Endometrial microvascular endothelial cells (primary cell): ENCODE data around the gene KDM5B. TPM values are rescaled to one million over a fixed set of nuclear protein-coding genes. Genes with fewer than 3 reads are reported as not detected.

Experiments
- in situ Hi-C: cut with HindIII; loops from 2 replicates; pipeline ENCODE4 v1.10.0; 2017; ENCODE audit warnings: low sequenced_read_pairs, low pct_unique_long_range_greater_than_20kb; ENCODE audit errors: inconsistent ontology term
- total RNA-seq: library from RNA; depleted of rRNA; stranded (reverse); fragments of >200 nt; gene quantifications from one replicate; pipeline ENCODE4 v1.2.3, GENCODE V29; 2015; ENCODE audit errors: inconsistent ontology term

KDM5B gene
- total RNA-seq, 1 donor from 2014 or later = 35.1 TPM

DNA sequence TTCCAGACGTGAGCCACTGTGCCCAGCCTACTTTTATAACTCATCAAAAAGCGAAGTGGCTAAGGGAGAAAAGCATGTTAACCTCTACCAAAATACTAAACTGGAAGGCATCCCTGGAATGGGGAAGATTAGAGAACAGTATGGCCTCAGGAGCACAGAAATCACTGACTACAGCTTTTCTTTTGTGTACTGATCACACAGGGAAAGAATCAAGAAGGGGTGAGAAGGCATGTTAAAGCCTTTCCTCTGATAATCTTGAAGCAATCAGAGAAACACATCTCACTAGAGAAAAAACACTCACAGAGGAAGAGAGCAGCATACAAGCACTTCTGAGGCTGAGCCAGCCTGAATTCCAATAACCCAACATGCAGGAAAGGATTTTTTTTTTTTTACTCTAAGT lies 13.2 kb upstream of the KDM5B start:
- in situ Hi-C loops = no loop called here

DNA sequence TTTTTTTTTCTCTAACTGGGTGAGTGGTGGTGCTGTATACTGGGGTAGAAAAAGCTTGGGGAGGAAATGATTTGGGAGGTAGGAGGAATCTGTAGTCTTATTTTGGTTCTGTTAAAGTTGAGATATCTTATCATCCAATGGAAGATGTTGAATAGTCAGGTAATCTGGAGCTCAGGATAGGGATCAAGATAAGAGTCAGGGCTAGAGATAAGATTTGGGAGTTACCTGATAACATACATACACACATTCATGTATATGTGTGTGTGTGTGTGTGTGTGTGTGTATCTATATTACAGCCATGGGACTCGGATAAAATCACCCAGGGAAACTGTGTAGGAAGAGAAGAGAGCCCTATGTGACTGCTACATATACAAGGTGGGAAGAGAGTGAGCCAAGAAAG lies 10.6 kb upstream of the KDM5B start:
- in situ Hi-C loops = no loop called here

DNA sequence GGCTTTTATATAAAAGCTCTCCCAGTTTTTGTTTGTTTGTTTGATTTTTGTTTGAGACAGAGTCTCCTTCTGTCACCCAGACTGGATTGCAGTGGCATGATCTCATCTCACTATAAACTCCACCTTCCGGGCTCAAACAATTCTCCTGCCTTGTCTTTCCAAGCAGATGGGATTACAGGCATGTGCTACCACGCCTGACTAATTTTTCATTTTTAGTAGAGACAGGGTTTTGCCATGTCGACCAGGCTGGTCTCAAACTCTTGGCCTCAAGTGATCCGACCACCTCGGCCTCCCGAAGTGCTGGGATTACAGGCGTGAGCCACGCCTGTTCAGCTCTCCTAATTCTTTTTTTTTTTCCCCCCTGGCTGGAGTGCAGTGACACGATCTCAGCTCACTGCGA lies 6.9 kb upstream of the KDM5B start:
- in situ Hi-C loops = no loop called here

DNA sequence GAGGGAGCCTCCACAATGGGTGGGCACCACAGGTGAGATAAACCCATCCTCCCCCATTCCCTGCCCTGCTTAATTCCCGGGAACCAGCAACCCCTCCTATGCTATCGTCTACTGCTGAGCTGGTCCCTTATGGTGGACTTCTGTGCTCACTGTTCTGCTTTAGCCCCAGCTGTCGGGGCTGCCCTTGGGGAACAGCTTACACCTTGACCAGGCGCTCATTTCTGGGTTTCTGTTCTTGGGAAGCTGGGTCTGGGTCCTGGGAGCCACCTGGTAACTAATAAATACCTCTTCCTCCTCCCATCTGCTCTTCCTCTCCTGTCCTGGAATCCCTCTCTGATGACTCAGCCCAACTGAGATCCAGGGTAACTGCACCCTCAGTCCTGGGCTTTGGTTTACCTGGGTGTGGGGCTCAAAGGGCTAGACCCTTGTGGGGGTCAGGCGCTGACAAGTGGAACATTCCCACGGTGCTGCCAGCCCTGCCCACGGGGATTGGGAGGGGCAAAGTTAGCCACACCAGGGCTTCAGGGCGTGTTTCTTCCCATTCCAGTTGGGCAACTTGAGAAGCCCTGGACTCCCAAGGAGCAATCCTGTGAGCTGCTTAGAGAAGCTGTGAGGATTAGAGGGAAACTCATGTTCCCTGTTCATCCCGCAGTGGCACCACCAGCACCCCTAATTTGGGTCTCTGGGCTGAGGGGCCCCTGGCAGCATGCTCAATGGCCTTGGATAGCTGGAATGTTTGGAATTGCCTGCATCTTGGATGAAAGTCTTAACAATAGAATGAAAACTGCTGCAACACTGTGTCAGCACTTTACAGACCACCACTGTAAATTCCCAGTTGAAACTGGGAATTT lies 4.2 kb upstream of the KDM5B start:
- in situ Hi-C loops = no loop called here

DNA sequence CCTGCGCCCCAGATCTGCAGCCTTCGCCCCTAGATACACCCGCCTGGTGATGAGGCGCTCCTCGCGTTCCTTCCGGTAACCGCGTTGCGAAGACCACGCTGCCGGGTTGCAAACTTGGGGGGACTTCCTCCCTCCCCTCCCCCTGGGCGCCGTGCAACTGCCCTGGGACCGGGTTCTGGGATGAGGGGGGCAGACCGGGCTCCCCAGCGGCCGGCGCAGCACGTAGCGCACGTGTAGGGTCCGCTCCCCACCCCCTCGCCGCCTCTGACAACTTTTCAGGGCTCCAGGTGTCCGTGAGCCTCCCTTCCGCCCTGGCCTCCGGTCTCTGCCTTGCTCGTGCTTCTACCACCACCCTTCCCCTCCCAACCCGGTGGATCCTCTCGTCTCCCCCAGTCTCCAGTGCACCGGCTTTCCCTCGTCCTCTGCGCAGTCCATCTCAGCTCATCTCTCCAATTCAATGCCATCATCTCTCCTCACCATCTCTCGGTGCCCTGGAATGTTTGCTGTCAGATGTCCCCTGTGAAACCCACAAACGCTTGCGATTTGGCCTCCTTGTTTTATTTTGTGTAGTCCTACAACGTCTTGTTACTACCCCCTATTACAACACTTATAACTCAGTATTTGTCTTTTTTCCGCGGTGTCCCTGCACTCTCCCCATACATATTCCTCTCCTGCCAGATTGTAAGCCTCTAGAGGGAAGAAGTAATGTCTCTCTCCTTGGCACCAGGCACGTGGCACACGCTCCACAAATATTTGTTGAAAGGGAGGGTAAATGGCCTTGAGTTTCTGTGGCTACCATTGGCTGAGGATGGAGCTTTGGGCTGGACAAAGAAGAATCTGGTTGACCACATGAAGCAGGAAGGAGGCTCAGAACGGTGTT lies 3.3 kb upstream of the KDM5B start:
- in situ Hi-C loops = no loop called here

DNA sequence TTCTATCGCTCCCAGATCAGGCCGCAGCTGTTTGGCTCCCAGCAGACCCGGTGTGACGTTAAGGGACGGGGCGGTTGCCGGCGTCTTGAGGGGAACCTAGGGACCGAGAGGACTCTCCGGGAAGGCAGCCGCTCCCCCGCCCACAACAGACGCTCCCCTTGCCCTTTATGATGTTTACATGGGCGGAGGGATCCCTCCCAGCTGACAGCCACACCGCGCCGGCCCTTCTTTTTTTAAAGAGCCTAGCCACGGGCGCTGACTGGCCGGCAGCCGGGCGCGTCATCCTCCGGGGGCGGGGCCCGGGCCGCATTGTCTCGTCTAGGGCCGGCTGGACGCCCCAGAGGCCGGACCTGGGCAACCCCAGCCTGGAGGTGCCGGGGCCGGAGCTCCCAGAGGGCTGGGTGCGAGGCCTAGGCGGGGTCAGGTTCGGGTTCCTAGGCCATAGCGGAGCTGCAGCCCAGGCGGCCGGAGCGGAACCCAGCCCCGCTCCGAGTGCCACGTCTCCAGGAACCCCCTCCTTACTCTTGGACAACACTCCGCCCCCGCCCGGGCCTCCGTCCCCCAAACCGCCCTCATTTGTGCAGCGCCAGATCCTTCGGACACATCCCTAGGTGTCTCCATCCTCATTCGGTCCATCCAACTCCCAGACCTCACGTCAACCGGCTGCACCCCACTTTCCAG lies 2.5 kb upstream of the KDM5B start, which contains the start of gene PCAT6:
Gene PCAT6, plus strand, starts transcription at position 340 of the 681 bp plus-strand sequence.
- in situ Hi-C loops = no loop called here

DNA sequence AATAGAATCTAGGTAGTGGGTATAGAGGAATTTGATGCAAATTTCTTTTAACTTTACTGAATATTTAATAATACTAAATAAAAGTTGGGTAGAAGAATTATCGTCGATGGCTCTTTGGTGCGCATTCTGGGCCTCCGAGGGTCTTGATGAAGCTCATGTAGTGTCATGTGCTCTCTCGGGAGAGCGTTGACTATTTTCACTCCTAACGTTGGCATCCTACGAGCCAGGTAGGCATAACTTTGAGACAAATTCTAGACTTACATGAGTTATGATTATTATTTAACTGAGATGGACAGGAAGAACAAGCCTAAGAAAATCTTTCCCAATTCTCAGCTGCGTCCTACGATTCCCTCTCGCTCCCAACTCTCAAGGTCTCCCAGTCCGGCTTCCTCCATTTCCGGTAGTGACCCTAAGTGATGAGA lies 2.0 kb upstream of the KDM5B start:
- in situ Hi-C loops = no loop called here

DNA sequence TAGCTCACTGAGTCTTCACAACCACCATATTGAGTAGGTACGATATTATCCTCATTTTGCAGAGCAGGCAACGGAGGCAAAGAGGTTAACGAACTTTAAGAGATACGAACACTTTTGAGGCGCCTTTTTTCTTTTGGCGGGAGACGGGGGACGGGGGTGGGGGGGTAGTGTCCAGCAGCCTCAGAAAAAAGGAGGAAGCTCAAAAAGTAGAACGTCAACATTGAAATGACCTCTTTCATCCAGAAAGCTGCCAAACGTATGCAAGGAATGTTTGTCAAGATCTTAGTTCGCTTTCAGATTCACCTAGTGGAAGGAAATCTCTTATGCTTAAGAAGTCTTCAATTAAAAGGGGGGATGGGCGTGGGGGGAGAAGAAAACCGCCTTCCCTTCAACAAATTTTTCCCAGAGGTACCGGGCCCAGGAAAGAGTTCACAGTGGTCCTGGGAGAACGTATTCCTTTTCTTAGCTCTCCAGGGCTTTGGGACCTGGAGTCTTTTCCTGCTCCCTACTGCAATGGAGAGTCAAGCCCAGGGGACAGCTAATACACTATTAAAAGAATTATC lies 1.5 kb upstream of the KDM5B start:
- in situ Hi-C loops = no loop called here

DNA sequence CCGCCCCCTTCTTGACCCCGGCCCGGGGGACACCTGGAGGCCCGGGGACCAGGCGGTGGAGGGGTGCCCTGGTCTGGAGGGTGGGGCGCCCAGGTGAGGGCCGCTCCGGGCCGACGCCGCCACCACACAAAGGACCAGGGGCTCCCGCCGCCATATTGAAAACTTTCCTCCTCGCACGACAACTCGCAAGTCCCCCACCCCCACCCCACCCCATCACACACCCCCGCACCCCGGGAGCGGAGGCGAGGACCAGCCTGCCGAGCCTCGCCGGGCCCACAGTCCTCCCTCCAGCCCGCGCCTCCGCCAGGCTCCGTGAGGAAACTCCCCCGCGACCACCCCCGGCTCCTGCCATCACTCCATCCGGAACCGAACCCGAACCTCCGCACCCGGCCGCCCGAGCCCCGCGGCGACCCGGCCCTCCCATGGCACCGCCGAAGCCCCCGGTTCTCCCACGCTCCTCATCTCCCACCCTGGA lies 733 bp downstream of the KDM5B start:
- in situ Hi-C loops = no loop called here

DNA sequence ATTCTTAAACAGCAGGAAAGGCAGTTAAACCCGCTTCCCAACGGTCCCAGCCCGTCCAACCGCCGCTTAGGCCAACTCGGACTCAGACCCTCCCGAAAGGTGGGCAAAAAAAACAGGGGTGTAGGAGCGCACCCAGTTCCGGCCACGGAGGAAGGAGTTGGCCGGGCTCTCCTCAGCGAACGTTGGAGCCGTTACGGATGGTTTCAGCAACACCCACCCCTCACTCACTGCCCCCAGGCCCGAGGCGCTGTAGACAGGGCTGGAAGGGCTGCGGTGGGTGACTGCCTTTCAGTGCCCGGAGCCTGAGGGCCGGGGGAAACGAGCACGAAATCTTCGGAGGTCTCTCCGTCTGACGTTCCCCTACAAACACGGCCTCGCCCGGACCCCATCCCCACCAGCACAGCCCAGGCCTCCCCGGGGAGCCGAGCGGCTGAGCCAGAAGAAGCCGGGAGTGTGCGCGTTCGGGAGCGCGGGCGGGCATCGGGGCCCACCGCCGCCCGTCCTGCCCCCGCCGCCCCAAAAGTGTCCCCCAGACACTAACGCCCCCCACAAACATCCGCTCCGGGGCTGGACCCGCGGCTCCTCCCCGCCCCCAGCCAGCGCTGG lies 1.3 kb downstream of the KDM5B start:
- in situ Hi-C loops = no loop called here

DNA sequence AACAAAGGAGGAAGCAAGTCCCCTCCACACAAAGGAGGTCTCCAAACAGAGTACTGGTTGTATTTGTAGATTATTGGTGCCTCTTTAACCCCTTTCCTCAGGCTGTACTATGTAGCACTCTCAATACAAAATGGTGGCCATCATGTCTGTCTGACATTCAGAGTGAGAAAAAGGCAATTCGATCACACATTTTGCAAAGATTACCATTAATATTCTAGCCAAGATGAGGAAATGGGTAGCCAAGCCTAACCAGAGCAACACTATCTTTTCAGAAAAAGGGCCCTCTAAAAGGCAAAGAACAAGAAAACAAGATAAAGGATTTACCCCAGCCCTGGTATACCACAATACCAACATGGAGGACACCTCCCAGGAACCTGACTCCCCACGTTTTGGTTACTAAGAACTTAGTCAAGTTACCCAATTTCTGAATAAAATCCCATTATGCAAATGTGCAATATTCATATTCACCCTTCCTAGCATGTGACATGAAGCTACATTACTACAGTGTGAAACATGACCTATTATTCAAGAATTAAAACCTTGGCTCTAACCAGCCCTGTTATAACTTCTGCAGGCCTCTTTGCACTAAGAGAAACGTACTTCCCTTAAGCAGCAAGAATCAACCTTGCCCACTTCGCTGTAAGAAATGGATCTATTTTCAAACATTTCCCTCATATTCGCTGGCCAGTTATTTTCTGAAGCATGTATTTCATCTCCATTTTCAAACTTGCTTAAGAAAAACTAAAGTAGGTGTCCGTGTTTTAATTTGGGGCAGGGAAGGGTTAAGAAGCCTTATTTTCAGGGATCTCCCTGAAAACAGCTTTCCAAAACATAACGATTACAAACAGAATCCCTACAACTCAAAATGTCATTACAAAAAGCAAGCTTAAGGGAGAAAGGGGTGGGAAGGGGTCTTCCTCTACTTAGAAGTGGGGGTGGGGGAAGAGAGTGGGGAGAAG lies 2.1 kb downstream of the KDM5B start:
- in situ Hi-C loops = no loop called here

DNA sequence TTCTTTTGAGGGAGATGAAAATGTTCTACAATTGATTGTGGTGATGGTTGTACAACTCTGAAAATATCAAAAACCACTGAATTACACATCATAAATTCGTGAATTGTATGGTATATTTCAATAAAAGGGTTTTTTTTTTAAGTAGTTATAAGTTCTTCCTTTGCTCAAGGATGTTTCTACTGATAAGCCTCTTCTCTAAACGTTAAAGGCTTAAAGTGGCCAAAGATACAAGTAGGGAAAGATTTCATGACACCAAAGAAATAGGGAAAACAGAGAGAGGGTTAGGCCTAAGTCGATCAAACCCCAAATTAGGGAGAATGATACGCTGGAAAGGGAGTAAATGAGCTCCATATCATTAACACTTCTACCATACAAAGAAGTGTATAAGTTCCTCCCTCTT lies 4.1 kb downstream of the KDM5B start:
- in situ Hi-C loops = no loop called here

DNA sequence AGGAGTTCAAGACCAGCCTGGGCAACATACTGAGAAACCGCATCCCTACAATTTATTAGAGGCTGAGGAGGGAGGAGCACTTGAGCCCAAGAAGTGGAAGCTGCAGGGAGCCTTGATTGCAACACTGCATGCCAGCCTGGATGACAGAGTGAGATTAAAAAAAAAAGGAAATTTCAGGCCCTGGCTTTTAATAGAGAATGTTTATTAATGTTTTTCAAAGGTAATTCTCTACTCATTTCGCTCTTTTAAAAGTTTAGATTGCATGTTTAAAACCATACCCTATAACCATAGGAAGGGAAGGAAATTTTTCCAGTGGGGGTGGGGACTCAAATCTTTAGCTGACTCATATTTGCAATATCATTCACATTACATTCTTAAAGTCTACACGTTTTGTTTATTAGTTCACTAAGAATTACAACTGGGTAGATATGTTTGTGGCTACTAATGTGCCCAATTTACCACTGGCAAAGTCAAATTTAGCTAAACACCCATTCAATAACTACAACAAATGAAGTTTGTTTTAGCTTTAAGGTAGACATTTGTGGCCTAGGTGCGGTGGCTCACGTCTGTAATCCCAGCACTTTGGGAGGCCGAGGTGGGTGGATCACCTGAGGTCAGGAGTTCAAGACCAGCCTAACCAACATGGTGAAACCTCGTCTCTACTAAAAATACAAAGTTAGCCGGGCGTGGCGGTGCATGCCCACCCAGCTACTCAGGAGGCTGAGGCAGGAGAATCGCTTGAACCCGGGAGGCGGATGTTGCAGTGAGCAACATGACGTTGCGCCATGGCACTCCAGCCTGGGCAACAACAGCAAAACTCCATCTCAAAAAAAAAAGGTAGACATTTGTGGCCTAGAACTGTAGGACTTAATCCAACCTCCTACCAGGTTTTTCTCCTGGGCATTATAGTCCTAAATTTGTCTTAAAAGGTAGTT lies 5.0 kb downstream of the KDM5B start:
- in situ Hi-C loops = no loop called here

DNA sequence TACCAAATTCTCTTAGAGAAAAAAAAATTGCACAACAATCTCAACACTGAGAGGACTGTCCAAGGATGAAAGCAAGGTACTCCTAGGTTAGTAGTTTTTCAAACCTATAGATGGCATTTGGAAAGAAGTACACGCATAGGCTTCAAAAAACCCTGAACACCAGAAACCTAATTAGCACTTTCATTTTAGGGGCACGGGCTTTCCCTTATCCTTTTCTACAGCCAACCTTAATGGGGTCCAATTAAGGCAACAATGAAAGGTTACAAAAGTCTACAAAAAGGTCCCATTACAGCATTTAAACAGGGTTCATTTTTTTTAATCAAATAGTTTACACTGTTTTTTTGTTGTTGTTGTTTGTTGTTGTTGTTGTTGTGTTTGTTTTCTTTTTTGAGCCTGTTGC lies 6.2 kb downstream of the KDM5B start:
- in situ Hi-C loops = no loop called here

DNA sequence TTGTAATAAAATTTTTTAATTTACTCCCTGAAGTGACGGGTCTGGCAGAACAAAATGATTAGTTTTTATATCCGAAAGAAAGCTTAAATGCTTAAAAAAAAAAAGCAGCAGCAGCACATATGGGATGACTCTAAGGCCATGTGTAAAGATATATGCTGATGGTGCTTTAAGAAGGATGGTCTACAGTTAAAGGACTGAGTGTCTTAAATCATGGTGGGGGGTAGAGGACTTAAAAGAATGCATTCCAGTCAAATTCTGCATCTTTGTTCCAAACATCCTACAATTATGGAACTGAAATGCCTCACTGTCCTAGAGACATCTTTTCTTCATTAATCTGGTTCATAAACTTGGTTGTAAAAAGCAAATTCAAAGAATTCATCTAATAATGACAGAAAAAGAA lies 7.0 kb downstream of the KDM5B start:
- in situ Hi-C loops = no loop called here

DNA sequence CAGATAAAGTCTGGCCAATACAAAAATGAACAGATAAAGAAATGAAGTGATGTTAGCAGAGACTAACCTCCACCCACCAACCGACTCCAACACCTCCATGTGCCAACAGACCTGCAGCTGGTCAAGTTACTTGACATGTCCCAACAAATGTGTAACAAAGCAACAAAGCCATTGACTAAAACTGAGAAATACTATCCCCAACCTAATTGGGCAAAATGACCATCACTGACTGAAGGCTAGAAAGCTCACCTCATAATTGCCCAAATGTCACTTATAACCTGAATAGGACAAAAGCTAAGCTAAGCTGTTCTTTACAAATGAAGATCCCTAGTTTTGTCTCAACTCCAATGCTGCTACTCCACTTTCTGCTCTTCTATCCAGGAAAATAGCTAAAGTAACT lies 7.5 kb downstream of the KDM5B start:
- in situ Hi-C loops = no loop called here
